ENCODE results near the gene PHOX2B. TPM values are rescaled to one million over a fixed set of nuclear protein-coding genes. Genes with fewer than 3 reads are reported as not detected.
"Not testable (repeated sequence)": the region's sequence is repeated elsewhere in the genome, so short reads cannot be mapped to it uniquely, and the experiment has no call there.

PHOX2B gene
- total RNA-seq, 4 donors from 2014 or later = not detected

DNA sequence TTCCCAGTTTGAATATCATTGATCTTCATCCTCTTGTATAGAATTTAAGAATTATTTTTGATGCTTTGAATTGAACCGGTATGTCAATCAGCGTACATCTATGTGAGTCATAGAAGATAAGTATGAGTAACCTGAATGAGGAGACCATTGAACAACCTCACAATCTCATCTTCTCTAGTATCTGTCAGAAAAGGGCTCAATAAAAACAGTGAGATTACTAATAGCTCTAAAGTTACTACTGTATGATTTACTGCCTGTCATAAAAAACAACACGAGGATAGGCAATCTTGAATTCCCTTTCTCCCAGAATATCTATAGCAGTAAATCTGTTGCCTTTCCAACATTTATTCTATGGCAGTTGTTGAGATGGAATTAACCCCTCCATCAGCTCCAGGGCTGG is 36.1 kb downstream of the PHOX2B start:
- no peak for DNase-seq
- no peak overlapping the region for H3K27ac ChIP-seq
- intact Hi-C loops (cut with DNase I; ENCODE audit: low total_unique reads) (no loop called here), in situ Hi-C loops (cut with MboI; ENCODE audit: low sequenced_read_pairs in 4 of 4) (no loop called here)
- no peak for TF ChIP-seq POLR2A (IDR thresholded peaks at IDR 0.05)
- TF ChIP-seq, protein P1, sequence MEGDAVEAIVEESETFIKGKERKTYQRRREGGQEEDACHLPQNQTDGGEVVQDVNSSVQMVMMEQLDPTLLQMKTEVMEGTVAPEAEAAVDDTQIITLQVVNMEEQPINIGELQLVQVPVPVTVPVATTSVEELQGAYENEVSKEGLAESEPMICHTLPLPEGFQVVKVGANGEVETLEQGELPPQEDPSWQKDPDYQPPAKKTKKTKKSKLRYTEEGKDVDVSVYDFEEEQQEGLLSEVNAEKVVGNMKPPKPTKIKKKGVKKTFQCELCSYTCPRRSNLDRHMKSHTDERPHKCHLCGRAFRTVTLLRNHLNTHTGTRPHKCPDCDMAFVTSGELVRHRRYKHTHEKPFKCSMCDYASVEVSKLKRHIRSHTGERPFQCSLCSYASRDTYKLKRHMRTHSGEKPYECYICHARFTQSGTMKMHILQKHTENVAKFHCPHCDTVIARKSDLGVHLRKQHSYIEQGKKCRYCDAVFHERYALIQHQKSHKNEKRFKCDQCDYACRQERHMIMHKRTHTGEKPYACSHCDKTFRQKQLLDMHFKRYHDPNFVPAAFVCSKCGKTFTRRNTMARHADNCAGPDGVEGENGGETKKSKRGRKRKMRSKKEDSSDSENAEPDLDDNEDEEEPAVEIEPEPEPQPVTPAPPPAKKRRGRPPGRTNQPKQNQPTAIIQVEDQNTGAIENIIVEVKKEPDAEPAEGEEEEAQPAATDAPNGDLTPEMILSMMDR (IDR thresholded peaks at IDR 0.05 in 4 of 5, conservative IDR thresholded peaks at IDR 0.05 in 1 of 5) = no peak
- no peak for ATAC-seq
- no peaks in the 10 kb centered on the region for H3K36me3 ChIP-seq
- H3K4me3 ChIP-seq = no peak overlapping the region
- H3K4me1 ChIP-seq = no peaks in the 10 kb centered on the region
- peaks cover 0 to 2% (median 0%) of the 10 kb centered on the region in 3 donors for H3K27me3 ChIP-seq
- no peaks in the 10 kb centered on the region for H3K9me3 ChIP-seq

DNA sequence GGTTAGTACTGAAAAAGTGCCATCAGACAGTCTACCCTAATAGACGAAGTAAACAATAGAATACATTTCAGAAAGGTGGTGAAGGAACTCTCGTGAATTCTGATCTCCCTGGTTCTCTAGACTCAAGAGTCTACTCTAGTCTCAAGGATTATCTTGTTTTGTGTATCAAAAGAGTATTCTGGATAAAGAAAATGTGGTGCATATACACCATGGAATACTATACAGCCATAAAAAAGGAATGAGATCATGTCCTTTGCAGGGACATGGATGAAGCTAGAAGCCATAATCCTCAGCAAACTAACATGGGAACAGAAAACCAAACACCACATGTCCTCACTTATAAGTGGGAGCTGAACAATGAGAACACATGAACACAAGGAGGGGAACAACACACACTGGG is 36.9 kb downstream of the PHOX2B start:
- in situ Hi-C loops (cut with MboI; ENCODE audit: low sequenced_read_pairs in 4 of 4); ATAC-seq; DNase-seq; H3K36me3 ChIP-seq; H3K27me3 ChIP-seq; intact Hi-C loops (cut with DNase I; ENCODE audit: low total_unique reads); H3K9me3 ChIP-seq; H3K4me1 ChIP-seq; H3K27ac ChIP-seq; H3K4me3 ChIP-seq: not testable (repeated sequence)

DNA sequence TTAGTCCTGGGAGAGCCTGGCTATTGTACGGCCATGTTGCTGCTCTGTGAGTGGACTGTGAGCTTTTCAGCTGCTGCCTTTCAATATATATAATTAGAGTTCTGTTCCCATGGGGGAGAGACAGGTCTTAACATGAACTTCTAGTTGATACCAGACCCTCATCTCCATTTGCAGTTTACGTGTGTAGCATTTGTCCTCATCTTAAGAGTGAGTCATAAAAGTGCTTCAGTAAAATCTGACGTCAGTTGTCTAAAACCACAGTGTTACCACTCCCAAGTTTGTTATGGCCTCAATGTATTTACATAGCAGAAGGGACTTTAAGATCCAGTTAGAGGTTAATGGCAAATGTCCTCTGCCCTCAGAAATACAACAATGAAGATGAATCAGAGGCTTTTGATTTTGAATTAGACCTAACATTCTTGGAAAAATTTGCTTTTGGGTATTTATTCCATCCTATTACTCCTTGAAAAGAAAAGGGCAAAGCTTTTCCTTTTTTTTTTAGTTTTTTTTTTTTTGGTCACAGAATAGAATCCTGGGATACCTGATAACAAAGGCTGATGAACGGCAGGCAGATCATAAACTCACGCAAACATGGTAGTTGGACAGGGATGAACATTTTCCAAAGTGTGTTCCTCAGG is 38.6 kb downstream of the PHOX2B start:
- H3K27me3 ChIP-seq = peaks cover 0 to 2% (median 0%) of the 10 kb centered on the region in 3 donors

DNA sequence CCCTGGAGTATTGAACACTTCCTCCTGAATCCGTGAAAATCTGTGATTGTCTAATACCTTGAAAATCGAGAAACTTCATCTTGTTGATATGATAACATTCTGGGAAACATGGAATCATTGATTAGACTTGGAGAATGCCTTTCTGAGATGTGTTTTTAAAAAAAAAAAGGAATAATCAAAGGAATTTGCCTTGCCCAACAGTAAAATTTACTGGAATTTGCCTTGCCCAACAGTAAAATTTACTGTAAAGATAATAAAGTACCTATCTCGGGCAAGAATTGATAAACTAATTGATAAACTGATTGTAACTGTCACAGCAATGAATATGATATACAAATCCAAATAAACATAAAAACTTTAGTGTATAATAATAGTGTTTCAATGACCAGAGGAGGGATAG is 44.7 kb downstream of the PHOX2B start:
- Histone ChIP-seq H3K27me3 (no peaks in the 10 kb centered on the region), H3K27ac (no peak overlapping the region), H3K4me3 (no peak overlapping the region), H3K36me3 (no peaks in the 10 kb centered on the region), H3K4me1 (no peaks in the 10 kb centered on the region), H3K9me3 (no peaks in the 10 kb centered on the region)
- ATAC-seq (no peak), DNase-seq (no peak)
- intact Hi-C loops (cut with DNase I; ENCODE audit: low total_unique reads) (no loop called here), in situ Hi-C loops (cut with MboI; ENCODE audit: low sequenced_read_pairs in 4 of 4) (no loop called here)
- TF ChIP-seq, protein P1 (IDR thresholded peaks at IDR 0.05 in 4 of 5, conservative IDR thresholded peaks at IDR 0.05 in 1 of 5) = no peak
- no peak for TF ChIP-seq POLR2A (IDR thresholded peaks at IDR 0.05)

More for the DNA sequence above, 38.6 kb downstream of the PHOX2B start:
- intact Hi-C loops (cut with DNase I; ENCODE audit: low total_unique reads) (no loop called here), in situ Hi-C loops (cut with MboI; ENCODE audit: low sequenced_read_pairs in 4 of 4) (no loop called here)
- ATAC-seq = no peak
- H3K4me1 ChIP-seq = no peaks in the 10 kb centered on the region
- H3K36me3 ChIP-seq = no peaks in the 10 kb centered on the region
- DNase-seq = no peak
- TF ChIP-seq, protein P1 (IDR thresholded peaks at IDR 0.05 in 4 of 5, conservative IDR thresholded peaks at IDR 0.05 in 1 of 5) = no peak
- TF ChIP-seq POLR2A (IDR thresholded peaks at IDR 0.05) = no peak
- H3K27ac ChIP-seq = no peak overlapping the region
- H3K9me3 ChIP-seq = no peaks in the 10 kb centered on the region
- H3K4me3 ChIP-seq = no peak overlapping the region

DNA sequence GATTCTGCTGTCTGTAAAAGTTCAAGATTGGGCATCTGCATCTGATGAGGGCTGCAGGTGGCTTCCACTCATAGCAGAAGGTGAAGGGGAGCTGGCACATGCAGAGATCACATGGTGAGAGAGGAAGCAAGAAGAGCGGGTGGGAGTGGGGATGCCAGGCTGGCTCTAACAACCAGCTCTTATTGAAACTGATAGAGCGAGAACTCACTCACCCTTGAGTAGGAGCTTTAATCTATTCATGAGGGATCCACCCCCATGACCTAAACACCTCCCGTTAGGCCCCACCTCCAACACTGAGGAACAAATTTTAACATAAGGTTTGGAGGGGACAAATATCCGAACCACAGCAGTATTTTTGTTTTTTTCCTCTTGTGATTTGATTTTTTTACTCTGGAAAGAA is 45.8 kb downstream of the PHOX2B start:
- TF ChIP-seq, protein P1 (IDR thresholded peaks at IDR 0.05 in 4 of 5, conservative IDR thresholded peaks at IDR 0.05 in 1 of 5) = no peak
- no peak for TF ChIP-seq POLR2A (IDR thresholded peaks at IDR 0.05)
- no peaks in the 10 kb centered on the region for H3K9me3 ChIP-seq
- peaks cover 0 to 8% of the 10 kb centered on the region in 2 donors for H3K36me3 ChIP-seq
- ATAC-seq (no peak), DNase-seq (no peak)
- no peaks in the 10 kb centered on the region for H3K4me1 ChIP-seq
- H3K4me3 ChIP-seq = no peak overlapping the region
- H3K27ac ChIP-seq = no peak overlapping the region
- no peaks in the 10 kb centered on the region for H3K27me3 ChIP-seq
- intact Hi-C loops (cut with DNase I; ENCODE audit: low total_unique reads) (no loop called here), in situ Hi-C loops (cut with MboI; ENCODE audit: low sequenced_read_pairs in 4 of 4) (no loop called here)
